ENCODE data around the gene VIT.
A peak's percentile ranks its signal among the peaks of the same experiment; 100 is the strongest.

The VIT gene

DNA sequence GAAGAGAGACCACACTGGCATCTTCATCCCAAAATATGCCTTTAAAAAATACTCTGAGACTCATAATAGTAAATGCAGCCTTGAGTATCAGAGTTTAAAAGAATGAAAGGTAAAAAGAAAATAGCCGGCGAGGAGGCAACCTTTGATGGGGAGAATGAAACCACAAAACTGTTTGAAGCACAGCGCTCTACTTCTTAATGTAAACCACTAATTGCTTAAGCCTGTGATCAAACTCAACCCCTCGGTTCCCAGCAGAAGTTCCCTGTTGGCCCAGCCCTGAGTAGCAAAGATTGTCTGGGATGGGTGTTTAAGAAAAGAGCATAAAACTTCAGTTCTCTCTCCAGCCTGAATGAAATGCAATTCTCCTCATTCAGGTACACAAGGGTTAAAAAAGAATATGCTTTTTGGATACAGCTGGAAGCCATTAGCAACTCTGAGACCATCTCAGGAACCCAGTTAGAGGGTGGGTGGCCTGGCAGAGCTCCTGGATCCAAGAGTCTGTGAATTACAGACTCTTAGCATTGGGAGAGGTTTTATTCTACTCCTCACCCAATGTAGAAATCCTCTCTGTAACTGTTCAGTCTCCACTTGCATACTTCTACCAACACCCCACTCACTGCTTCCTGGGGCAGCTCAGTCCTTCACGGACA lies 44.8 kb downstream of the VIT start:
- TF ChIP-seq, protein P1, sequence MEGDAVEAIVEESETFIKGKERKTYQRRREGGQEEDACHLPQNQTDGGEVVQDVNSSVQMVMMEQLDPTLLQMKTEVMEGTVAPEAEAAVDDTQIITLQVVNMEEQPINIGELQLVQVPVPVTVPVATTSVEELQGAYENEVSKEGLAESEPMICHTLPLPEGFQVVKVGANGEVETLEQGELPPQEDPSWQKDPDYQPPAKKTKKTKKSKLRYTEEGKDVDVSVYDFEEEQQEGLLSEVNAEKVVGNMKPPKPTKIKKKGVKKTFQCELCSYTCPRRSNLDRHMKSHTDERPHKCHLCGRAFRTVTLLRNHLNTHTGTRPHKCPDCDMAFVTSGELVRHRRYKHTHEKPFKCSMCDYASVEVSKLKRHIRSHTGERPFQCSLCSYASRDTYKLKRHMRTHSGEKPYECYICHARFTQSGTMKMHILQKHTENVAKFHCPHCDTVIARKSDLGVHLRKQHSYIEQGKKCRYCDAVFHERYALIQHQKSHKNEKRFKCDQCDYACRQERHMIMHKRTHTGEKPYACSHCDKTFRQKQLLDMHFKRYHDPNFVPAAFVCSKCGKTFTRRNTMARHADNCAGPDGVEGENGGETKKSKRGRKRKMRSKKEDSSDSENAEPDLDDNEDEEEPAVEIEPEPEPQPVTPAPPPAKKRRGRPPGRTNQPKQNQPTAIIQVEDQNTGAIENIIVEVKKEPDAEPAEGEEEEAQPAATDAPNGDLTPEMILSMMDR (conservative IDR thresholded peaks at IDR 0.05; ENCODE audit: low read depth, low read length): no peak

DNA sequence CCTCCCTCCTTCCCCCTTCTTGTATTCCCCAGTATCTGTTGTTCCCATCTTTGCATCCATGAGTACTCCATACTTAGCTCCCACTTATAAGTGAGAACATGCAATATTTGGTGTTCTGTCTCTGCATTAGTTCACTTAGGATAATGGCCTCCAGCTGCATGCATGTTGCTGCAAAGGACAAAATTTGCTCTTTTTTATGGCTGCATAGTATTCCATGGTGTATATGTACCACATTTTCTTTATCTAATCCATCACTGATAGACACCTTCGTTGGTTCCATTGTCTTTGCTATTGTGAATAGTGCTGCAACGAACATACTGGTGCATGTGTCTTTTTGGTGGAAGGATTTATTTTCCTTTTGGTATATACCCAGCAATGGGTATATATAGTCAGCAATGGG lies 47.4 kb downstream of the VIT start:
- no peak overlapping the region for H3K4me3 ChIP-seq (ENCODE audit: low read depth, low read length)
- DNase-seq (ENCODE audit: low read depth): no peak
- TF ChIP-seq, protein P1 (conservative IDR thresholded peaks at IDR 0.05; ENCODE audit: low read depth, low read length): no peak

More for the DNA sequence above, 44.8 kb downstream of the VIT start:
- no peak overlapping the region for H3K4me3 ChIP-seq (ENCODE audit: low read depth, low read length)
- DNase-seq (ENCODE audit: low read depth): no peak

DNA sequence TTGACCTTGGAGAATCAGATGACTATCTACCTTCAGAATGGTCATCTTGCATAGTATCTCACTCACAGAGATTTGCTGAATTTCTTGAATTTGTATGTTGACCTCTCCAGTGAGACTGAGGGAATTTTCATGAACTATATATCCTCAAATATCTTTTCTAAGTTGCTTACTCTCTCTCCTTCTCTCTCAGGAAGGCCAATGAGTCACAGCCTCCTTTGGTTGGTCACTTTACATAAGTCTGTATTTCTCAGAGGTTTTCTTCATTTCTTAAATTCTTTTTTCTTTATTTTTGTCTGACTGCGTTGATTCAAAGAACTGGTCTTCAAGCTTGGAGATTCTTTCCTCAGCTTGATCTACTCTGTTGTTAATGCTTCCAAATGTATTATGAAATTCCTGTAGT lies 51.7 kb downstream of the VIT start:
- DNase-seq (ENCODE audit: low read depth): peak; percentile 28
- no peak overlapping the region for H3K4me3 ChIP-seq (ENCODE audit: low read depth, low read length)
- TF ChIP-seq, protein P1 (conservative IDR thresholded peaks at IDR 0.05; ENCODE audit: low read depth, low read length): no peak

DNA sequence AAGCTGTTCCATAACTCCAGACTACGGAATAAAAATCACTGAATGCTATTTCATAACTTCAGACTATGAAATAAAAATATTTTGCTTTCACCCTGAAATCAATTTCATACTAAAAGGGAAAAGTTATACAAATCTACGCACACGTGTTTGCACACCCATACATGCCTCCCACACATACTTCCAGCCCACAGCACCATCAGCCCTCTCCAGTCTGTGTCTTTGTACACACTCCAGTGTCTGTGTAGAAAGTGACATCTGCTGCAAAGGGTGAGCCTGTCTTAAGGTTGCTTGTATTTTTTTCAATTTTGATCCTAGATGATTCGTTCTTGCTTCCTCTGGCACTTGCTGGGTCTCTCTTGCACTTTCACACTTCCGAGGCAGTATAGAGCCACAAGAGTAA lies 53.6 kb downstream of the VIT start:
- no peak for DNase-seq (ENCODE audit: low read depth)
- TF ChIP-seq, protein P1 (conservative IDR thresholded peaks at IDR 0.05; ENCODE audit: low read depth, low read length): no peak
- H3K4me3 ChIP-seq (ENCODE audit: low read depth, low read length): no peak overlapping the region

DNA sequence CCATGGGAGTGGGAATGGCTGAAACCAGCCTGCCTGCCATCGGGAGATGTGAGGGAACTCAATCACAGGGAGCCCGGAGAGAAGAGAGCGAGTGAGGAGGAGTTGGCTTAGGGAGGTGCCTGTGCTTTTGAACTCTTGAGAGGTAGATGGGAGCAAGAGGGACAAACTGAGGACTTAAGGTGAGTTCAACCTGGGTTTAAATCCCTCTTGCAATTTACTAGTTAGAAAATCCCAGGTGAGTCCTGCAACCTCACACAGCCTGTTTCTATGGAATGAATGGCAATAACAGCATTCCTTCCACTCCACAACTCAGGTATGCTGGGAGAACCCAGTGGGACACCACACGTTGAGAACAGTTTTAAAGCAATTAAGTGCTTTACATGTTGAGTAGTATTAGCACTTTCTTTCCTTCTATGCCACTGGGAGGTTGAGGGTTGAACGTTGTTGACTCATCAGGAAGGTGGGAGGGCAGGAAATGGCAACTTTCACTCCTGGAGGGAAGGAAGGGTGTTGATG lies 57.3 kb downstream of the VIT start:
- DNase-seq (ENCODE audit: low read depth): peak; percentile 7
- TF ChIP-seq, protein P1 (conservative IDR thresholded peaks at IDR 0.05; ENCODE audit: low read depth, low read length): no peak
- H3K4me3 ChIP-seq (ENCODE audit: low read depth, low read length): no peak overlapping the region

DNA sequence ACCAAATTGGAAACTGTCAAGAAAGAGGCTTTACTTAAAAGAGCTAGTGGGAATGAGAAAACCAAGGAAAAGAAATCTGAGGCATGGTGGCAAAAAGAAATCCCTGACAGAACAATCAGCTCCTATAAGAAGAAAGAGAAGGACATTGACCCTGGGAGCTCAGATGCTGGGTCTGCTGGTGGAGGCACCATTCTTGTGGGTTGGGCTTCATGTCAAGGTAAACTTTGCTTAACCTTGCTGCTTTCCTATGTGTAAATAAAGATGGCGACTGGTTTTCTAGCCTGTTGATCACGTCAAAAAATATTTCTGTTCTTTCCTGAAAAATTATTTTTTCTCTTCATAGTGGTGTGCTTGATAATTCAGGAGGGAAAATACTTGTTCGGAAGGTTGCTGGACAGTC lies 58.1 kb downstream of the VIT start:
- no peak overlapping the region for H3K4me3 ChIP-seq (ENCODE audit: low read depth, low read length)
- TF ChIP-seq, protein P1 (conservative IDR thresholded peaks at IDR 0.05; ENCODE audit: low read depth, low read length): no peak
- DNase-seq (ENCODE audit: low read depth): no peak

DNA sequence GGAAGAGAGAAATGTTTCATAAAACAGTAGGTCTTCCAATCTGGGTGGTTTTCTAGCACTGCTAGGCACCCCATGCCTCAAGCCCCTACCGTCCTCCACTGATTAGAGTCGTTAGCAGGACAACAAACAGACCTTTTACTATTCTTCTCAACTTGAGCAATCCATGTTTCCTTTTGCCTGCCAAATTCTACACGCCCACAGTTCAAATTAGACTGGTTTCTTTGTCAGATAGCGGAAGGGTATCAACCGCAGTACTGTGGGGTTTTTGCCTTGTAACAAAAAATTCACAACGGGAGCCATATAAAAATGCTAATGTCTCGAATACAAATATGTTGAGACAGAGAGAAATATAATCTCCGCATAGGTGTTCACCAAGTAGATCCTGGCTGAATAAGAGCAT lies 59.9 kb downstream of the VIT start:
- DNase-seq (ENCODE audit: low read depth): no peak
- no peak overlapping the region for H3K4me3 ChIP-seq (ENCODE audit: low read depth, low read length)
- TF ChIP-seq, protein P1 (conservative IDR thresholded peaks at IDR 0.05; ENCODE audit: low read depth, low read length): no peak
